Keratinocyte (primary cell): ENCODE data around the gene SLC1A3. TPM values are rescaled to one million over a fixed set of nuclear protein-coding genes. Genes with fewer than 3 reads are reported as not detected.

Source experiments
- DNase-seq: peaks from one replicate; pipeline ENCODE4 v3.0.0-alpha.2; 2011; ENCODE audit warnings: low read depth, missing footprints, low spot score
- FAIRE-seq: peaks from 2 replicates; lab custom pipeline; 2011; peaks lifted over from hg19 to GRCh38; lab: Jason Lieb, UNC
- H2AFZ ChIP-seq: 2 replicates; pipeline ENCODE4 v1.6.0; 2012; ENCODE audit warnings: low read length, control low read depth, inconsistent platforms; ENCODE audit not compliant: control insufficient read depth
- H3K27ac ChIP-seq: 2 replicates; pipeline ENCODE4 v1.5.1; 2011; ENCODE audit warnings: low read length; ENCODE audit not compliant: control insufficient read depth, insufficient read depth
- H3K27me3 ChIP-seq: 3 replicates; pipeline ENCODE4 v1.6.0; 2011; ENCODE audit warnings: low read length; ENCODE audit not compliant: control insufficient read depth, insufficient read depth; ENCODE audit errors: extremely low read depth
- H3K36me3 ChIP-seq, 2 experiments: 2 replicates in 1 of 2; 3 replicates in 1 of 2; pipeline ENCODE4 v1.5.1; 2011; ENCODE audit warnings: low read length in 2 of 2, mild to moderate bottlenecking in 1 of 2; ENCODE audit not compliant: control insufficient read depth in 2 of 2, insufficient read depth in 2 of 2; ENCODE audit errors: extremely low read depth in 1 of 2
- H3K4me1 ChIP-seq: 3 replicates; pipeline ENCODE4 v1.5.1; 2011; ENCODE audit warnings: low read length; ENCODE audit not compliant: control insufficient read depth, insufficient read depth; ENCODE audit errors: extremely low read depth
- H3K4me2 ChIP-seq: 3 replicates; pipeline ENCODE4 v1.6.0; 2011; ENCODE audit warnings: low read depth, low read length; ENCODE audit not compliant: control insufficient read depth, insufficient read depth; ENCODE audit errors: extremely low read depth
- H3K4me3 ChIP-seq, 3 experiments: fragments of 200-600 bp in 1 of 3; sonication (generic) in 1 of 3; 2 replicates in 2 of 3; 3 replicates in 1 of 3; pipeline ENCODE4 v1.5.1; 2011 to 2016; ENCODE audit warnings: low read length in 3 of 3, mild to moderate bottlenecking in 3 of 3, control low read depth in 2 of 3, inconsistent platforms in 1 of 3, low read depth in 1 of 3, mixed read lengths in 1 of 3, mixed run types in 1 of 3, moderate library complexity in 1 of 3; ENCODE audit not compliant: control insufficient read depth in 2 of 3, insufficient read depth in 2 of 3; ENCODE audit errors: extremely low read depth in 1 of 3
- H3K79me2 ChIP-seq: 2 replicates; pipeline ENCODE4 v1.6.0; 2012; ENCODE audit warnings: low read length; ENCODE audit not compliant: control insufficient read depth, insufficient read depth
- H3K9ac ChIP-seq: 3 replicates; pipeline ENCODE4 v1.6.0; 2011; ENCODE audit warnings: low read length; ENCODE audit not compliant: control insufficient read depth, insufficient read depth; ENCODE audit errors: extremely low read depth
- H3K9me1 ChIP-seq: 3 replicates; pipeline ENCODE4 v1.6.0; 2011; ENCODE audit warnings: low read length; ENCODE audit not compliant: control insufficient read depth, insufficient read depth; ENCODE audit errors: extremely low read depth
- H3K9me3 ChIP-seq: 2 replicates; pipeline ENCODE4 v1.5.1; 2012; ENCODE audit warnings: low read depth, low read length; ENCODE audit not compliant: control insufficient read depth
- H4K20me1 ChIP-seq: 3 replicates; pipeline ENCODE4 v1.6.0; 2011; ENCODE audit warnings: low read length; ENCODE audit not compliant: control insufficient read depth, insufficient read depth; ENCODE audit errors: extremely low read depth
- EZH2 ChIP-seq: IDR thresholded peaks from one replicate; pipeline ENCODE4 v1.6.1; 2012; ENCODE audit warnings: inconsistent platforms, mild to moderate bottlenecking, low read length, moderate library complexity
- dilution Hi-C: fragments of 300-500 bp; cut with MboI; formaldehyde crosslinking; loops from one replicate; pipeline ENCODE4 v1.7.0; 2020; ENCODE audit warnings: low sequenced_read_pairs; ENCODE audit not compliant: extremely low pct_ligation_motif_present
- polyA plus RNA-seq, 5 experiments: library from polyadenylated mRNA; depleted of rRNA in 3 of 5; stranded (reverse) in 3 of 5; stranded (forward) in 1 of 5; unstranded in 1 of 5; fragments of >200 nt; gene quantifications; 1 replicate in 1 of 5; 2 replicates in 3 of 5; 3 replicates in 1 of 5; pipeline versions ENCODE4 v1.2.1 to v1.2.3, GENCODE V29; 2011 to 2012; ENCODE audit warnings: missing spikeins in 2 of 5, low read depth in 1 of 5, low replicate concordance in 1 of 5
- TF ChIP-seq, protein P1 (sequence below), 3 experiments: IDR thresholded peaks in 1 of 3; conservative IDR thresholded peaks in 1 of 3; optimal IDR thresholded peaks in 1 of 3; 2 replicates in 2 of 3; 3 replicates in 1 of 3; pipeline versions ENCODE3 to v1.5.1; 2011; ENCODE audit warnings: low read length in 3 of 3, mild to moderate bottlenecking in 3 of 3, moderate library complexity in 2 of 3, control low read depth in 1 of 3, inconsistent platforms in 1 of 3; ENCODE audit not compliant: insufficient read depth in 2 of 3; ENCODE audit errors: extremely low read depth in 1 of 3

SLC1A3 gene
- polyA plus RNA-seq, 1 donor (not counting 4 experiments of a cell fraction or from before 2014, with no cell fraction given): 22.2 TPM

DNA sequence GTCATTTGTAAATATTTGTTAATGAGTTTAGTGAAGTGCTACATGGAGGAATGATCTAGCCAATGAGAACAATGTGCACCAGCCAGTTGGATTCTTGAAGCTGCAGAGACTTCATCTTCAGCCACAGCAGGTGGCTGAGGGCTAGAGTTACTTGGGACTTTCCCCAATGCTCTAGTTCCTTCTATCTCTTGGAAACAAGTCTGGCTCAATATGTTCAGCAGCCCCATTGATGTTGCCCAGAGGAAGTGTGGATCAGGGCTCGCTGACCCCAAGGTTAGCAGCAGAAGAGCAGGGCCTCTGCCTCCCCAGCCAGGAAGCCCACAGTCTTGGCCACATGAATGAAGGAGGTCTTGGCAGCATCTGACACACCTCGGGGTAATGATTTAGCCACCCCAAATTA is 117.5 kb downstream of the SLC1A3 start:
- dilution Hi-C loops: no loop called here
- DNase-seq (no peak), FAIRE-seq (no peak)
- Histone ChIP-seq H3K4me3 (no peak overlapping the region), H3K4me1 (no peaks in the 10 kb centered on the region), H3K9ac (no peak overlapping the region), H2AFZ (no peak overlapping the region), H3K36me3 (no peaks in the 10 kb centered on the region), H3K9me3 (no peaks in the 10 kb centered on the region), H4K20me1 (no peaks in the 10 kb centered on the region), H3K27me3 (no peaks in the 10 kb centered on the region), H3K27ac (no peak overlapping the region), H3K79me2 (no peaks in the 10 kb centered on the region), H3K4me2 (no peak overlapping the region), H3K9me1 (no peaks in the 10 kb centered on the region)
- TF ChIP-seq EZH2: no peak
- TF ChIP-seq, protein P1, sequence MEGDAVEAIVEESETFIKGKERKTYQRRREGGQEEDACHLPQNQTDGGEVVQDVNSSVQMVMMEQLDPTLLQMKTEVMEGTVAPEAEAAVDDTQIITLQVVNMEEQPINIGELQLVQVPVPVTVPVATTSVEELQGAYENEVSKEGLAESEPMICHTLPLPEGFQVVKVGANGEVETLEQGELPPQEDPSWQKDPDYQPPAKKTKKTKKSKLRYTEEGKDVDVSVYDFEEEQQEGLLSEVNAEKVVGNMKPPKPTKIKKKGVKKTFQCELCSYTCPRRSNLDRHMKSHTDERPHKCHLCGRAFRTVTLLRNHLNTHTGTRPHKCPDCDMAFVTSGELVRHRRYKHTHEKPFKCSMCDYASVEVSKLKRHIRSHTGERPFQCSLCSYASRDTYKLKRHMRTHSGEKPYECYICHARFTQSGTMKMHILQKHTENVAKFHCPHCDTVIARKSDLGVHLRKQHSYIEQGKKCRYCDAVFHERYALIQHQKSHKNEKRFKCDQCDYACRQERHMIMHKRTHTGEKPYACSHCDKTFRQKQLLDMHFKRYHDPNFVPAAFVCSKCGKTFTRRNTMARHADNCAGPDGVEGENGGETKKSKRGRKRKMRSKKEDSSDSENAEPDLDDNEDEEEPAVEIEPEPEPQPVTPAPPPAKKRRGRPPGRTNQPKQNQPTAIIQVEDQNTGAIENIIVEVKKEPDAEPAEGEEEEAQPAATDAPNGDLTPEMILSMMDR (optimal IDR thresholded peaks at IDR 0.05 in 1 of 3, IDR thresholded peaks at IDR 0.05 in 1 of 3, conservative IDR thresholded peaks at IDR 0.05 in 1 of 3; ENCODE audit: extremely low read depth in 1 of 3, insufficient read depth in 2 of 3, low read length in 3 of 3): no peak

DNA sequence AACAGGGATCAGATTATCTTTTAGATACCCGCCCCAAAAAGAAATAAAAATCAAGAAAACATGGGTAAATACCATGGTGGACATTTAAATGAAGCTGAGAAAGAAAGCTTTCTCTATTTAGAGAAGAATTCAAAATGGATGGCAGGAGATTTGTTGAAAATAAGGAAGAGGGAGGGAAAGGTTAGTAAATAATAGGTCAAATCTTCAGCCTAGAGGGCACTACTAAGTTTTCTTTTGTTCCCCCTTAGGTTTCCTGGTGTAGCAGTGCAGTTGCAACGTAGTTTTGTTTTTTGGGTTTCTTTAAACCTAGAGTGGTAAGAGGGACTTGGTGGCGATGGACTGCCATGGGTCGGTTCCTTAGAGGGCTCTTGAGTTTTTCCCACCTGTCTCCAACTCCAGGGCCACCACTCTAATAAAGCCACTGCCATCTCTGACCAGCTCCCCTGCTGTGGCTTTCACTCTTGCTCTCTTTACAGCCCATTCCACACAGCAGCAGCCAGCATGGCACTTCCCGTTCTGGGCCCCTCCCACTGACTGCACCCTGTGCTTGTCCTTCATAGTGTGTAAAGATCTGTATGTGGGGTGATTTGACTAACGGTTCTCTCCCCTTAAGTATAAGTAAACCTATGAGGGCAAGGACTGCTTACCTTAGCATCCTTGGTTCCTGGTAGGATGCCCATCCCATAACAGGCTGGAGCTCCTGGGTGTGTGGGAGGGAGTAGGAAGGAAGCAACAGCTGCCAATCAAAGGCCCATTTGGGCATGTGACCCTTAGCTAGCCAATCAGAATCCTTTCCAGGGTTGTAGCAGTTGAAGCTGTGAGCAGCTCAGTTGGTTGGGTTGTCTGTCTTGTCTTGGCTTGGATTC is 118.3 kb downstream of the SLC1A3 start:
- Histone ChIP-seq H3K4me2 (no peak overlapping the region), H3K4me3 (no peak overlapping the region), H3K4me1 (no peaks in the 10 kb centered on the region), H3K27ac (no peak overlapping the region), H3K9me1 (no peaks in the 10 kb centered on the region), H3K79me2 (no peaks in the 10 kb centered on the region), H3K9me3 (no peaks in the 10 kb centered on the region), H3K36me3 (no peaks in the 10 kb centered on the region), H3K27me3 (no peaks in the 10 kb centered on the region), H3K9ac (no peak overlapping the region), H4K20me1 (no peaks in the 10 kb centered on the region), H2AFZ (no peak overlapping the region)
- DNase-seq (no peak), FAIRE-seq (no peak)
- TF ChIP-seq EZH2: no peak
- TF ChIP-seq, protein P1 (optimal IDR thresholded peaks at IDR 0.05 in 1 of 3, IDR thresholded peaks at IDR 0.05 in 1 of 3, conservative IDR thresholded peaks at IDR 0.05 in 1 of 3; ENCODE audit: extremely low read depth in 1 of 3, insufficient read depth in 2 of 3, low read length in 3 of 3): no peak
- dilution Hi-C loops: no loop called here
